ENCODE data around the gene CLDN8.
A peak's percentile ranks its signal among the peaks of the same experiment; 100 is the strongest.

CLDN8 gene

DNA sequence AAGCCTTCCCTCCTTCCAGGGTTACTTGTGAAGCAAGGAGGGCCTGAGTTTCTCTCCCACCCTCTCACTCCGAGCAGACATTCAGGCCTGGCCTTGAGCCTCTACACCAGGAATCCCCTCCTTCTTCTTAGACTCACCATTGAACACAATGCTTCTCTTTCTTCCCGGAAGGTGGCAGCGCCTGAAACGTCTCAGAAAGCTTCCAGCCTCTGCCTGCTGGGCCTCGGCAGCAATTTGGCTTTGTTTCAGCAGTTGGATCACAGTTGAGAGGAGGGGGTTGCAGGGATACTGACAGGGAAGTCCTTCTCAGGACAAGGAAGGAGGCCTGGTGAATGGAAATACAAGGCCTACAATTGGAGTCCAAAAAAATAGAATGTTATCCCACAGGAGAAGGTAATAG is 6.3 kb downstream of the CLDN8 start:
- no peaks in the 10 kb centered on the region for H3K4me1 ChIP-seq (ENCODE audit: control insufficient read depth in 2 of 2, insufficient read depth in 1 of 2, low read depth in 1 of 2, low read length in 2 of 2)
- peak; percentile 23 for DNase-seq (ENCODE audit: low spot score)
- H3K4ac ChIP-seq (ENCODE audit: low read length), result no peak overlapping the region
- no peak overlapping the region for H2BK12ac ChIP-seq (ENCODE audit: low read length)
- H3K23ac ChIP-seq (ENCODE audit: low read depth, low read length, poor library complexity), result no peak overlapping the region
- no peaks in the 10 kb centered on the region for H3K27me3 ChIP-seq (ENCODE audit: control insufficient read depth in 3 of 3, insufficient read depth in 3 of 3, low read depth in 1 of 3, low read length in 3 of 3)
- H2BK120ac ChIP-seq (ENCODE audit: low read depth, low read length), result no peak overlapping the region
- no CpG with 5 or more reads among the region's 5 CpGs for WGBS, 2 donors (ENCODE audit: extremely low coverage in 2 of 2, insufficient read length in 2 of 2, insufficient replicate concordance in 1 of 2)
- no peak overlapping the region for H3K4me2 ChIP-seq (ENCODE audit: insufficient read depth, low read length, poor library complexity, severe bottlenecking)
- H2BK15ac ChIP-seq (ENCODE audit: low read length), result no peak overlapping the region
- H3K14ac ChIP-seq (ENCODE audit: low read length), result no peak overlapping the region
- peak overlapping the region; percentile 80 for H2AFZ ChIP-seq (ENCODE audit: low read length)
- no peak overlapping the region for H4K91ac ChIP-seq (ENCODE audit: low read depth, low read length, poor library complexity)
- no peak overlapping the region for H4K8ac ChIP-seq (ENCODE audit: low read depth, low read length)
- no peak overlapping the region for H3K18ac ChIP-seq (ENCODE audit: low read length)
- H3K9ac ChIP-seq (ENCODE audit: low read depth, low read length, poor library complexity), result no peak overlapping the region
- no peak overlapping the region for H3K27ac ChIP-seq (replicated peaks; ENCODE audit: low read length)
- H2AK5ac ChIP-seq (ENCODE audit: low read depth, low read length), result no peak overlapping the region
- H3K36me3 ChIP-seq (replicated peaks in 1 of 2; ENCODE audit: control insufficient read depth in 2 of 2, insufficient read depth in 2 of 2, low read length in 2 of 2), result no peaks in the 10 kb centered on the region
- H3K9me3 ChIP-seq (replicated peaks in 1 of 2; ENCODE audit: control insufficient read depth in 2 of 2, insufficient read depth in 1 of 2, low read depth in 1 of 2, low read length in 2 of 2), result no peaks in the 10 kb centered on the region
- no peak overlapping the region for H2BK5ac ChIP-seq (ENCODE audit: low read length)
- H3K79me1 ChIP-seq (ENCODE audit: low read depth, low read length), result no peaks in the 10 kb centered on the region
- H3K4me3 ChIP-seq (ENCODE audit: low read length in 2 of 2), result no peak overlapping the region

DNA sequence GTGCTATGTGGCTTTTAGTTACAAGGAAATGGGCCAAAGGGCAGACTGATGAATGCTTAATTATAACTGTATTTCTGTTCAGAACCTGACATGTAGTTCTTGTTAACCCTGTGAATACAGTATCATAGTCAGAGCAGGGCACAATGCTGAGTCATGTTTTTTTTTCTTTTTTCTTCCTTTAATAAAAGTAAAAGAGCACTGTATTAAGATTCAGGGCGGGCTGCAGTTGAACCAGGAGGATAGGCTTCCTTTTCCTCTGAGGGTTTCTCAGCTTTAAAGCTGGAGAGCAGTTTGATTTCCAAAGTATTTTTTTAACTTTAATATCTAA is 8.7 kb downstream of the CLDN8 start:
- no peak overlapping the region for H2BK12ac ChIP-seq (ENCODE audit: low read length)
- H3K79me1 ChIP-seq (ENCODE audit: low read depth, low read length), result no peaks in the 10 kb centered on the region
- H2BK15ac ChIP-seq (ENCODE audit: low read length), result no peak overlapping the region
- H3K4me3 ChIP-seq (ENCODE audit: low read length in 2 of 2), result no peak overlapping the region
- no peaks in the 10 kb centered on the region for H3K36me3 ChIP-seq (replicated peaks in 1 of 2; ENCODE audit: control insufficient read depth in 2 of 2, insufficient read depth in 2 of 2, low read length in 2 of 2)
- H3K14ac ChIP-seq (ENCODE audit: low read length), result no peak overlapping the region
- no peak overlapping the region for H2BK5ac ChIP-seq (ENCODE audit: low read length)
- DNase-seq (ENCODE audit: low spot score), result no peak
- no peak overlapping the region for H3K18ac ChIP-seq (ENCODE audit: low read length)
- H2AFZ ChIP-seq (ENCODE audit: low read length), result peak overlapping the region; percentile 9
- WGBS, 2 donors (ENCODE audit: extremely low coverage in 2 of 2, insufficient read length in 2 of 2, insufficient replicate concordance in 1 of 2), result no CpG with 5 or more reads among the region's 1 CpG
- H4K8ac ChIP-seq (ENCODE audit: low read depth, low read length), result no peak overlapping the region
- H4K91ac ChIP-seq (ENCODE audit: low read depth, low read length, poor library complexity), result no peak overlapping the region
- H3K4me1 ChIP-seq (ENCODE audit: control insufficient read depth in 2 of 2, insufficient read depth in 1 of 2, low read depth in 1 of 2, low read length in 2 of 2), result no peaks in the 10 kb centered on the region
- H3K4ac ChIP-seq (ENCODE audit: low read length), result no peak overlapping the region
- H2BK120ac ChIP-seq (ENCODE audit: low read depth, low read length), result no peak overlapping the region
- H3K9ac ChIP-seq (ENCODE audit: low read depth, low read length, poor library complexity), result no peak overlapping the region
- H3K27me3 ChIP-seq (ENCODE audit: control insufficient read depth in 3 of 3, insufficient read depth in 3 of 3, low read depth in 1 of 3, low read length in 3 of 3), result no peaks in the 10 kb centered on the region
- H3K4me2 ChIP-seq (ENCODE audit: insufficient read depth, low read length, poor library complexity, severe bottlenecking), result no peak overlapping the region
- no peak overlapping the region for H2AK5ac ChIP-seq (ENCODE audit: low read depth, low read length)
- H3K9me3 ChIP-seq (replicated peaks in 1 of 2; ENCODE audit: control insufficient read depth in 2 of 2, insufficient read depth in 1 of 2, low read depth in 1 of 2, low read length in 2 of 2), result no peaks in the 10 kb centered on the region
- no peak overlapping the region for H3K23ac ChIP-seq (ENCODE audit: low read depth, low read length, poor library complexity)
- H3K27ac ChIP-seq (replicated peaks; ENCODE audit: low read length), result no peak overlapping the region

DNA sequence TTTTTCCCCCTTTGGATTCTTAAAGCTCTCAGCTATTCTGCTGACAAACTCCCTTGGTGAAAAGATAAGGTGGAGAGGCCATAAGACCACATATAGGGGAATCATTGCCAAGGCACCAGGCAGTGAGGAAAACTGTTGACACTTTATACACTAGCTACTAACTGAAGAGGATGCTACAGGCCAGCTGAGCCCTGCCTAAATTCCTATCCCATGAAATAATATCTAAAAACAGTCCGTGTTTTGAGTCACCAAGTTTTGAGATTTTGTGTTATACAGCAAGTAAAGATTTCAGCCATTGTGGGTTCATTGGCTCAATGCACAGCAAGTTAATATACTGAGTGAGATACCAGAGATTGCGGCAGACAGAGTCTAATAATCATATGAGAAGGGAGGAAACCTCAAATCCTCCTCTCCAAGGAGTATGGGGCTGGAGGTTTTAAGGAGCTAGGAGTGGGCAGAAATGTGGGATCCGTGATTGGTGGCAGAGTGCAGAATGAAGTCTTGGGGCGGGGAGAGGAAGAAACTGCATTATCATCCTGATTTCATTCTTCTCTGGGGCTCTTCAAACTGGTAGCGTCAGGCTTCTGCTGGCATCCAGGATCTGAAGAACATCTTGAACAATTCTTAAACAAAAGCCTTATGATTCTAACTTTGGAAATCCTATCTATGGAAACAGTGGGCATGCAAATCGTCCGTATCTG is 9.2 kb downstream of the CLDN8 start:
- Histone ChIP-seq H2BK120ac (ENCODE audit: low read depth, low read length) (no peak overlapping the region), H3K4ac (ENCODE audit: low read length) (no peak overlapping the region), H4K91ac (ENCODE audit: low read depth, low read length, poor library complexity) (no peak overlapping the region), H3K4me2 (ENCODE audit: insufficient read depth, low read length, poor library complexity, severe bottlenecking) (no peak overlapping the region), H4K8ac (ENCODE audit: low read depth, low read length) (no peak overlapping the region), H3K4me1 (ENCODE audit: control insufficient read depth in 2 of 2, insufficient read depth in 1 of 2, low read depth in 1 of 2, low read length in 2 of 2) (no peaks in the 10 kb centered on the region), H3K23ac (ENCODE audit: low read depth, low read length, poor library complexity) (no peak overlapping the region), H2BK15ac (ENCODE audit: low read length) (no peak overlapping the region), H3K14ac (ENCODE audit: low read length) (no peak overlapping the region), H3K4me3 (ENCODE audit: low read length in 2 of 2) (no peak overlapping the region), H2BK12ac (ENCODE audit: low read length) (no peak overlapping the region), H3K27me3 (ENCODE audit: control insufficient read depth in 3 of 3, insufficient read depth in 3 of 3, low read depth in 1 of 3, low read length in 3 of 3) (no peaks in the 10 kb centered on the region), H3K18ac (ENCODE audit: low read length) (no peak overlapping the region), H2AK5ac (ENCODE audit: low read depth, low read length) (no peak overlapping the region), H3K27ac (replicated peaks; ENCODE audit: low read length) (no peak overlapping the region), H3K36me3 (replicated peaks in 1 of 2; ENCODE audit: control insufficient read depth in 2 of 2, insufficient read depth in 2 of 2, low read length in 2 of 2) (no peaks in the 10 kb centered on the region), H2AFZ (ENCODE audit: low read length) (peak overlapping the region; percentile 9), H2BK5ac (ENCODE audit: low read length) (no peak overlapping the region), H3K9ac (ENCODE audit: low read depth, low read length, poor library complexity) (no peak overlapping the region), H3K9me3 (replicated peaks in 1 of 2; ENCODE audit: control insufficient read depth in 2 of 2, insufficient read depth in 1 of 2, low read depth in 1 of 2, low read length in 2 of 2) (no peaks in the 10 kb centered on the region), H3K79me1 (ENCODE audit: low read depth, low read length) (no peaks in the 10 kb centered on the region)
- WGBS, 2 donors (ENCODE audit: extremely low coverage in 2 of 2, insufficient read length in 2 of 2, insufficient replicate concordance in 1 of 2), result no CpG with 5 or more reads among the region's 7 CpGs
- DNase-seq (ENCODE audit: low spot score), result no peak

DNA sequence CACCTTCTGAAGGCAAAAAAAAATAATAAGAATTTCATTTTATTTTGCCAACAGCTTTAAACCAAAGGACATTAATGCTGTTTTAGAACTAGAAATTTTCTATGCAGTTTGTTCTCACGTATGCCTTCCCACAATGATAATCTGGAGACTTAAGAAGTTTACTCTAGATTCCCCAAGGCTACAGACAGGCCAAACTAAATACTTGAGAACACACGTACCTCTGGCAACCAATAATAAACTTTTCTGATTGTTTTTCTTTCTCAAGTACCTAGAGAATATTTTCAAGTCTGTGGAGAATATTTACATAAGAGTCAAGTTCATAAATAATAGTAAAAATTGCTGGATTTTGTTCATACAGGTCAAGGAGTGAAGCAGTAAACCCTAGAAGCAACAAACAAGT is 15.9 kb downstream of the CLDN8 start:
- Histone ChIP-seq H3K4me3 (ENCODE audit: low read length in 2 of 2) (no peak overlapping the region), H2BK12ac (ENCODE audit: low read length) (no peak overlapping the region), H3K27me3 (ENCODE audit: control insufficient read depth in 3 of 3, insufficient read depth in 3 of 3, low read depth in 1 of 3, low read length in 3 of 3) (no peaks in the 10 kb centered on the region), H2AK5ac (ENCODE audit: low read depth, low read length) (no peak overlapping the region), H3K79me1 (ENCODE audit: low read depth, low read length) (no peaks in the 10 kb centered on the region), H3K4ac (ENCODE audit: low read length) (no peak overlapping the region), H2AFZ (ENCODE audit: low read length) (no peak overlapping the region), H3K23ac (ENCODE audit: low read depth, low read length, poor library complexity) (no peak overlapping the region), H4K8ac (ENCODE audit: low read depth, low read length) (no peak overlapping the region), H3K4me2 (ENCODE audit: insufficient read depth, low read length, poor library complexity, severe bottlenecking) (no peak overlapping the region), H3K36me3 (replicated peaks in 1 of 2; ENCODE audit: control insufficient read depth in 2 of 2, insufficient read depth in 2 of 2, low read length in 2 of 2) (no peaks in the 10 kb centered on the region), H2BK15ac (ENCODE audit: low read length) (no peak overlapping the region), H3K9me3 (replicated peaks in 1 of 2; ENCODE audit: control insufficient read depth in 2 of 2, insufficient read depth in 1 of 2, low read depth in 1 of 2, low read length in 2 of 2) (no peaks in the 10 kb centered on the region), H3K9ac (ENCODE audit: low read depth, low read length, poor library complexity) (no peak overlapping the region), H2BK120ac (ENCODE audit: low read depth, low read length) (no peak overlapping the region), H2BK5ac (ENCODE audit: low read length) (no peak overlapping the region), H3K18ac (ENCODE audit: low read length) (no peak overlapping the region), H3K14ac (ENCODE audit: low read length) (no peak overlapping the region), H4K91ac (ENCODE audit: low read depth, low read length, poor library complexity) (no peak overlapping the region), H3K27ac (replicated peaks; ENCODE audit: low read length) (no peak overlapping the region), H3K4me1 (ENCODE audit: control insufficient read depth in 2 of 2, insufficient read depth in 1 of 2, low read depth in 1 of 2, low read length in 2 of 2) (no peaks in the 10 kb centered on the region)
- WGBS, 2 donors (ENCODE audit: extremely low coverage in 2 of 2, insufficient read length in 2 of 2, insufficient replicate concordance in 1 of 2), result no CpG with 5 or more reads among the region's 2 CpGs
- DNase-seq (ENCODE audit: low spot score), result no peak

All from neuronal stem cell (in vitro differentiated cells).